ENCODE data around the gene TBL1X.

GRCh38 chrX:9534686-9535085 lies 69.8 kb downstream of the TBL1X start:
- TF ChIP-seq EZH2phosphoT487 (IDR thresholded peaks at IDR 0.05; ENCODE audit: unreplicated experiment) (no peak), POLR2AphosphoS5 (IDR thresholded peaks at IDR 0.05; ENCODE audit: low read depth) (no peak), EZH2 (IDR thresholded peaks at IDR 0.05; ENCODE audit: low read depth, unreplicated experiment) (no peak), CTCF (conservative IDR thresholded peaks at IDR 0.05; ENCODE audit: low read depth in 2 of 2) (no peak)

Measured in GM23338 (cell line).